AG09319 (cell line): ENCODE results near the gene TMEM52.
"Not testable (repeated sequence)": the region's sequence is repeated elsewhere in the genome, so short reads cannot be mapped to it uniquely, and the experiment has no call there.

Experiments
- DNase-seq: peaks from one replicate; pipeline ENCODE4 v3.0.0-alpha.2; 2010; ENCODE audit warnings: low read depth; ENCODE audit errors: extremely low read depth
- CTCF ChIP-seq: IDR thresholded peaks from 2 replicates; pipeline ENCODE4 v1.5.1; 2011; ENCODE audit warnings: low read depth, mild to moderate bottlenecking, inconsistent platforms, low read length, moderate library complexity

The TMEM52 gene

GRCh38 chr1:1941211-1941841 lies 22.2 kb upstream of the TMEM52 start:
- no peak for DNase-seq
- TF ChIP-seq CTCF: no peak

- DNase-seq: no peak
- no peak for TF ChIP-seq CTCF
These were observed 21.0 kb upstream of the TMEM52 start for GRCh38 chr1:1940123-1940425.

DNA sequence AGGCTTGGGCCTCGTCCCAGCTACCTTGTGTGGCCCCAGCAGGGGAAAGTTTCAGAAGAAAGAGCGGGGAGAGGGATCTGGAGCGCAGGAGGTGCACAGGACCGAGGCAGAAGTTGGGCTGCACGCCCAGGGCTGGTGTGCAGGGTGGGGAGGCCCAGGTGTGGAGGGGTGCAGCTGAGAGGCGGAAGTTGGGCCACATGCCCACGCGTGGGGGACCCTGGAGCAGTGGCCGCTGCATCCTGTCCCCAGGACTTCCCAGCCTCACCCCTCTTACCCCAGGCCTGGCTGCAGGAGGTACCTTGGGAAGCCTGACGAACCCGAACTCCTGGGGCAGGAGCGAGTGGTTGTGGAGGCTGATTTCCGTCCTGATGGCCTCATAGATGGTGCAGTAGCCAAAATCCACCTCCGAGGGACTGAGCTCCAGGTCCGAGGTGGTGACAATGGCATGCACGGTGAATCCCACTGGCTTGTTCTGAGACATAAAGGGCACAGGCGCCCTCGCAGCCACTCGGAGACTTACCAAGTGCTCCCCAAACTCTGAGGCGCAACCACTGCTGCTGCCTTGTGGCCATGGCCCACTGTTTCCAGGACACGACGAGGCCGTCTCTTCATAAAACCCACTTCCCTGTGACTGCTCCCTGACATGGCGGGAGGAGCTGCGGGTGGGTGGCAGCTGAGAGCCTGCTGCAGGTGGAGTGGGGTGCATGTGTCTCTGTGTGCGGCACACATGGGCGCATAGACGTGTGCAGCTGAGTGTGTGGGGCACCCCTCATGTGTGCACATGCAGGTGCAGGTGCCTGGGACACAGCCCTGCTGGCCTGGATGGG lies 20.4 kb upstream of the TMEM52 start:
- DNase-seq: no peak
- TF ChIP-seq CTCF: no peak

GRCh38 chr1:1938613-1939295 lies 19.7 kb upstream of the TMEM52 start:
- no peak for DNase-seq
- TF ChIP-seq CTCF: no peak

DNA sequence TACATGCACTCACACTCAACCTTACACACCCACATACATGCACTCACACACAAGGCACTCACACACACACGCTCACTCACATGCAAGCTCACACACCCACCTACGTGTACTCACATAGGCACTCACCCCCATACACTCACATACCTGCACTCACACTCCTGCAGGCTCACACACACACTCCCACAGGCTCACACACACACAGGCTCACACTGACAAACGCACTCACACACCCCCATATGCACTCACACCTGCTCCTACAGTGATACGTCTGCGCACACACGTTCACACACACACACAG lies 19.1 kb upstream of the TMEM52 start:
- DNase-seq: no peak
- TF ChIP-seq CTCF: no peak

DNA sequence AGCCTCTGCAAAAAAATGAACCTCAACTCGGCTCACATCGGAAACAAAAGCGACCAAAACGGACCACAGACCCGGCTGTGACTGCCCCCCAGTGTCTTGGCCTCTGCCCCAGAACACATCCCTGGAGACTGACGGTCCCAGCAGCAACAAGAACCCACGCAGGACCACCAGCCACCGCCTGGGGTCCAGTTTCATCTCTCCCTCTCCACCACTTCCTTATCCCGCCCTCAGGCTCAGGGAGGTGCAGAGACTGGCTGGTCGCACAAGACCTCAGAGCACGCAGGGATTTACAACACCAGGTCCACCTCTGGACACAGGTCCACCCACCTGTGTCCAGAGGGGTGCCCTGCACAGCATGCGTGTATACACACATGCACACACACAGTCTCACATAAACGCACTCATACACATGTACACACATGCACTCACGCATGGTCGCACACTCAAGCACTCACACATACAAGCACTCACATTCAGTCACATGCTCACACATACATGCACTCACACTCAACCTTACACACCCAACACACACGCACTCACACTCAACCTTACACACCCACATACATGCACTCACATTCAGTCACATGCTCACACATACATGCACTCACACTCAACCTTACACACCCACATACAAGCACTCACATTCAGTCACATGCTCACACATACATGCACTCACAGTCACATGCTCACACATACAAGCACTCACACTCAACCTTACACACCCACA lies 18.6 kb upstream of the TMEM52 start:
- no peak for DNase-seq
- no peak for TF ChIP-seq CTCF

- no peak for TF ChIP-seq CTCF
- no peak for DNase-seq
These were observed 18.0 kb upstream of the TMEM52 start for GRCh38 chr1:1937061-1937460.

- DNase-seq: not testable (repeated sequence)
These were observed 15.8 kb upstream of the TMEM52 start for GRCh38 chr1:1934848-1935247.
